HG03575 (cell line): Measurements from ENCODE around the gene AP5M1.

Experiments used
- ATAC-seq: cut with Tn5 transposase; IDR thresholded peaks from one replicate; pipeline ENCODE4 v1.9.1; 2021; ENCODE audit not compliant: unreplicated experiment, insufficient number of reproducible peaks, low FRiP score; ENCODE audit errors: extremely low read depth

The AP5M1 gene

GRCh38 chr14:57345106-57345505, 76.3 kb downstream of the AP5M1 start:
- ATAC-seq = no peak

GRCh38 chr14:57346741-57347140, 78.0 kb downstream of the AP5M1 start:
- ATAC-seq = no peak
